Bronchial epithelial cell (primary cell): Measurements from ENCODE around the gene NQO2. TPM values are rescaled to one million over a fixed set of nuclear protein-coding genes. Genes with fewer than 3 reads are reported as not detected.
A peak's percentile ranks its signal among the peaks of the same experiment; 100 is the strongest.
"Not testable (repeated sequence)": the region's sequence is repeated elsewhere in the genome, so short reads cannot be mapped to it uniquely, and the experiment has no call there.

Source experiments
- DNase-seq: peaks from one replicate; pipeline ENCODE4 v3.0.0-alpha.2; 2010; ENCODE audit warnings: low read depth
- FAIRE-seq: peaks from 2 replicates; lab custom pipeline; 2011; peaks lifted over from hg19 to GRCh38; lab: Jason Lieb, UNC
- H3K27me3 ChIP-seq: 2 replicates; pipeline ENCODE4 v1.5.1; 2011; ENCODE audit warnings: low read length; ENCODE audit not compliant: control insufficient read depth, insufficient read depth
- H3K36me3 ChIP-seq: 2 replicates; pipeline ENCODE4 v1.5.1; 2011; ENCODE audit warnings: low read length; ENCODE audit not compliant: control insufficient read depth, insufficient read depth
- H3K4me3 ChIP-seq: 2 replicates; pipeline ENCODE4 v1.5.1; 2011; ENCODE audit warnings: mild to moderate bottlenecking, low read depth, low read length, control low read depth
- CTCF ChIP-seq: IDR thresholded peaks from 2 replicates; pipeline ENCODE4 v1.5.1; 2011; ENCODE audit warnings: mild to moderate bottlenecking, moderate library complexity, low read length, control low read depth, inconsistent platforms; ENCODE audit not compliant: insufficient read depth, severe bottlenecking
- total RNA-seq: library from RNA; depleted of rRNA; stranded (reverse); fragments of >200 nt; gene quantifications from 2 replicates; pipeline ENCODE4 v1.2.1, GENCODE V29; 2014

The NQO2 gene
- total RNA-seq, 1 donor from 2014 or later = 20.5 TPM

- DNase-seq = no peak
- H3K27me3 ChIP-seq = no peaks in the 10 kb centered on the region
- H3K4me3 ChIP-seq = no peak overlapping the region
- no peak for TF ChIP-seq CTCF
- FAIRE-seq = no peak
- no peaks in the 10 kb centered on the region for H3K36me3 ChIP-seq
Observed at GRCh38 chr6:3052481-3053230, 53.0 kb downstream of the NQO2 start.

- H3K36me3 ChIP-seq = no peaks in the 10 kb centered on the region
- FAIRE-seq = no peak
- no peaks in the 10 kb centered on the region for H3K27me3 ChIP-seq
- H3K4me3 ChIP-seq = peak overlapping the region; percentile 42
- TF ChIP-seq CTCF = no peak
- DNase-seq = no peak
Observed at GRCh38 chr6:3053231-3053508, 53.5 kb downstream of the NQO2 start.

- H3K4me3 ChIP-seq = peak overlapping the region; percentile 12
- peak; percentile 33 for DNase-seq
- not testable (repeated sequence) for H3K36me3 ChIP-seq, H3K27me3 ChIP-seq, FAIRE-seq
Observed at GRCh38 chr6:3054229-3055157, 54.8 kb downstream of the NQO2 start.

- not testable (repeated sequence) for FAIRE-seq, DNase-seq, H3K27me3 ChIP-seq, H3K4me3 ChIP-seq, H3K36me3 ChIP-seq
Observed at GRCh38 chr6:3055158-3055499, 55.4 kb downstream of the NQO2 start.

- FAIRE-seq (no peak), DNase-seq (no peak)
- H3K27me3 ChIP-seq = no peaks in the 10 kb centered on the region
- H3K36me3 ChIP-seq = no peaks in the 10 kb centered on the region
- no peak overlapping the region for H3K4me3 ChIP-seq
- TF ChIP-seq CTCF = no peak
Observed at GRCh38 chr6:3057063-3057770, 57.5 kb downstream of the NQO2 start.

GRCh38 chr6:3058957-3059356 is 59.3 kb downstream of the NQO2 start:
- Histone ChIP-seq H3K36me3 (no peaks in the 10 kb centered on the region), H3K27me3 (no peaks in the 10 kb centered on the region), H3K4me3 (no peak overlapping the region)
- FAIRE-seq (no peak), DNase-seq (no peak)
- no peak for TF ChIP-seq CTCF

- not testable (repeated sequence) for FAIRE-seq, H3K27me3 ChIP-seq
Observed at GRCh38 chr6:3060092-3060491, 60.4 kb downstream of the NQO2 start.

More at GRCh38 chr6:3060092-3060491, 60.4 kb downstream of the NQO2 start:
- not testable (repeated sequence) for H3K4me3 ChIP-seq, DNase-seq, H3K36me3 ChIP-seq
